Hepatic stellate cell (primary cell): ENCODE results near the gene GSG1L.

Source experiments
- DNase-seq: peaks from one replicate; pipeline ENCODE4 v3.0.0; 2011; ENCODE audit warnings: low spot score

Gene GSG1L

DNA sequence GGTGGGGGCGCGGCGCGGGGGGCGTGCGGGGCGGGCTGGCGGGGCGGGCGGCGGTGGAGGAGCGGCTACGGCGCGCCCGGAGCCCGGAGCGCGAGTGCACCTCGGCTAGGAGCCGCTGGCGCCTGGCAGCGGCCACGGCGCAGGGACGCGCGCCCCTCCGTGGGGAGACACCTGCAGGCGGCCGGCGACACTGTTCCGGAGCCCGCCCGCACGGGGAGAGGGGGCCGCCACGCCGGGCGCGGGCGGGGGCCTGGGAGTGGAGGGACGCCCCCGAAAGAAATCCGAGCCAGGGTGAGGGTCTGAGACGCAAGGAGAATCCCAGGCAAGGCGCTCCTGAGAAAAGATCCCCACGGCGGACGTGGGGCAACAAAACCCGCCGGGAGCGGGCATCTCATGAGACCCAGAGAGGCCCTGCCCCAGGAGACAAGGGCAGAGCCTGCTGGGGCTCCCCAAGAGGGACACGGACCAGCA lies at the start of gene GSG1L:
Gene GSG1L (minus strand): TSS at position 124 of the 471 bp plus-strand sequence. CDS start 290 bp downstream, outside the sequence.
- no peak for DNase-seq

DNA sequence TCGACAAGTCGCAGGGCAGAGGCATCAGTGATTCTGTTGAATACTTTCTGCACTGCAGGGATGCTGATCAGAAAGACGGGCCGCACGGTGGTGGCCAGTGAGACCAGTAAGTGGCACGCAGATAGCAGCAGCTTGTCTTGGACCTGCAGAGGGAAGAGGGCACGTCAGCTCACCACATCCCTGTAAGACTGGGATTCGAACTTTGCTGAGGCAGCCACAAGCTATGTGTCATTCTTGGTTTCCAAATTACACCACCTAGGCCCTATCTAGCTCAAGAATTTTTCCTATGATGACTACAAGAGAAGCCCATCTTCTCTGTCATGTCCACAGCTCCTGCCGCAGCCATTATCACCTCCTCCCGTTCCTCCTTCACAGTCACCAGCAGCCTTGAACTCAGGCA lies 49.4 kb upstream of the GSG1L start:
- no peak for DNase-seq

DNA sequence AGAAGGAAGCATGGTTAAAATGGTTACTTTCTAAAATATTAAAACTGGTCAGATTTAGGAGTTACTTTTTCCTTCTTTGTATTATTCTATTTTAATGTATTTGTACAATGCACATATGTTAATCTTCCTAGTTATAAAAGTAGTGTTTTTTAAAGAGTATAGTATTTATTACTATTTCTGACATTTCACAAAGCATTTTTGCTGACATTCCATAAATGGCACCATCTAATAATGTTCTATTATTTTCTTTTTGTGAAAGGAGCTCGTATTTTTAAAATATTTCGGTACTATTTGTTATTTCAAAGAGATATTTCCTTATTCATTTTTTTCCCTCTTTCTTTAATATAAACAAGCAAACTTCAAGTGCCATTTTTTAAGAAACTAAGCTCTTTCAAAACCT lies 47.5 kb upstream of the GSG1L start:
- no peak for DNase-seq

DNA sequence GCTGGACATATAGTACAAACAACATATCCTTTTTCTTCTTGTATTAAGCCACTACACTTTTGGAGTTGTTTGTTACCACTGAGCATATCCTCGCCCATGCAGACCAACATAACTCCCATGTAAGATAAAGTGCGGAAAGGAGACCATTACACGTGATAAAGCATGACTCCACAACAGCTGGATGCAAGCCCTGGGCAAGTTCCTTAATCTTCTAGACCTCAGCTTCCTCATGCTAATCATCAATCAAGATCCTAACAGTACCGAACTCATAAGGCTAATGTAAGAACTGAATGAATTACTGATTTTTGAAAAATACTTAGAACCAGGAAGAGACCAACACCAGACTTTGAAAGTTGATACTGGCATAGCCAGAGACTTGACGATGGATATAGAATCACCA lies 47.0 kb upstream of the GSG1L start:
- no peak for DNase-seq

DNA sequence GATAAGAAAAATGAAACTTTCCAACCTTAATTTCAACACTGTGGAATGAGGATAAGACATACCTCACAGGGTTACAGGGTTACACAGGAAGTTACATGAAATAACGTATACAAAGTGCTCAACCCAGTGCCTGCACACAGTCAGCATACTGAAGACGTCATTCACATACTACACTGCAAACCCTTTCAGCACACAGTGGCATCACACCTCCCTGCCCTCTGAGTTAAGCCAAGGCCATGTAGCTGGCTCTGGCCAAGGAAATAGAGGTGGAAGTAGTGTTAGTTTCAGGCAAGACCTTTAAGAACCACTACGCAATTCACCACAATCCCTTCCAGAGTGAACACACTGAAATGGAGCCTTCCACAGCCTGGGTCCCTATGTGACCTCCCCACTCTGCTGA lies 46.6 kb upstream of the GSG1L start:
- no peak for DNase-seq

DNA sequence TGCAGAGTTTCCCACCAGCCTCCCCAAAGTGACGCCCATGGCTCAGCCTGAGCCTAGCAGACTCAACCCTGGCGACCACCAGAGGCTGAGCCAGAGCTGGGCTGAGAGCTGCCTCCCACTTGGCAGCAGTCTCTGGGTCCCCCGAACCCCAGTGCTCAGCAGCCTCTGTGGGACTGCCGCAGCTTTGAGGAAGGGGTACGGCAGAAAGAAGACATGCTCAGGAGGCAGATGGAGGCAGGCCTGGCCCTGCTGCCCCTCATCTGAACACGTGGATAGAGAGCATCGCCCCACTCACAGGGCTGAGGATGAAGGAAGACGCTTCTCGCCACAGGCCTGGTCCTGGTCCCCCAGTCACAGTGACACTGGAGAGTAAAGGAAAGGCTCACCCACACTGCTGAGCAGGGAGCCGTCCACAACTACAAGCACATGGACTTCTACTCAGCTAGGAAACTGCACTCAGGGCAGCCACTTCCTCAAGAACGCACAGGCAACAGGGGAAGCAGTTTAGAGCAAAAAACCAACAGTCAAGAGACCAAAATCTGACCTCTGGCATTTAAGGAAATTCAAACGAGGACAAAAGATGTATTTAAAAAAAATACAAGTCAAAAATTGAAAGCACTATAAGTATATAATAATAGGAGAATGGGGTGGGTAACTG lies 45.2 kb upstream of the GSG1L start:
- no peak for DNase-seq

DNA sequence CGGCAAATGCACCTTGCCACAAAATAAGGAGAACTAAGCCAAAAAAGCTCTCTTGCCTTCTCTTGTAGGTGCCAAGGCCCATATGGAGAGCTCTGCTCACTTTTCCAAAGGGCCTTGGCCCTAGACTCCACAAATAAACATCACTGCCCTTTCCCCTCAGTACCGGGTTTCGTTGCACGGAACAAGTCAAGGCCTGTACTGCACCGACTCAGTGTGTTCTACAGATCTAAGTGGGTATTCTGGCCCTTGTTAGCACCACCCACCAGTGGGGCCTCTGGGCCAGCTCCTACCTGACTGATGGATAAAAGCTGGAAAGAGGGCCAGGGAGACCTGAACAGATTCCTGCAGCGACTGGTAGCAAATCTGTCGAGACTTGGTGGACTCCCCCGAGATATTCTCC lies 43.7 kb upstream of the GSG1L start:
- DNase-seq: no peak

DNA sequence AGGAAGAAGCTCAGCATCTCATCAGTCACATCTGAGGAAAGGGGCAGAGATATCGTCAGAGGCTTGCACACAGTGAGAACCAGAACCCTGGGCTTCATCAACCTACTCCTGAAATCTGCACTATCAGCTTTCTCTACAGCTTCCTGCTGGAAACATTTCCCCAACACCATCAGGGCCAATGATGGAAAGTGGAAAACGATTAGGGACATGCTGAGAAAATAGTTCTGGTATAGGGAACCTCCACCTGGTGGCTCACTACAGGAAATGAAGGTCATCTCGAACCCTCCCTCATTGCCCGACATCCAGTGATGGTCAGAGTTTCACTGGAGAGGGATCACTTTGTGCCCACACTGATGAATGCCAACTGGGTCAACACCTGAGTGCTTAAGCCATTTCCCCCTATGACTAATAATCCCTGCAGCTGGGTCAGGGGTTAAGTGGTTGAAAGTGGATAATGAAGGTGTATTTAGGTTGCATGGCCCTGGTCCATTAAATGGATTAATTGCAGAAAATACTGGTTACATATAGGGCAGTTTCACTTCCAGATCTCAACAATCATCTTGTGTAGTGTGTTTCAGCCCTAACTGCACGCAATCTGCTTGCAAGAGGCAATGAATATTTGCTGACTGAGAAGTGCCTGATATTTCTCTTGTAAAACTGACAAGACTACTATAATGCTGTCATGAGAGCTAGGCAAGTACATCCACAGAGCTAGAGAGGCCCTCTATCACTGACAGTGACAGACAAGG lies 43.1 kb upstream of the GSG1L start:
- no peak for DNase-seq

DNA sequence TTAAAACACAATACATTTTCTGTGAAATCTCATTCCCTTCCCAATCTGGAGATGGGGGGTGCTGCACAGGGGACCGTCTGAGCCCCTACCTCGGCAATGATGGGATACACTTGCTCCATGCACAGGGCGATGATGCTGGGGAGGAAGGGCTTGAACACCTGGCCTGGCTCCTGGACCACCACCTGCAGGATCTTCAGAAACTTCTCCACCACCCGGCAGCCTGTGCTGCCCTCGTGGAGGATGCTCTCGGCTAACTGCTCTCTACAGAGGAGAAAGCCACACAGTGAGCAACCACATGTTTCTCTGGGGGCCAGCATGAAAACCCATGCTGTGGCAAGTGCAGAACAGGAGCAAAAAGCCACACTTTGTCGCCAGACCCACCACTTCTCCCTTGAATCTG lies 42.4 kb upstream of the GSG1L start:
- no peak for DNase-seq

DNA sequence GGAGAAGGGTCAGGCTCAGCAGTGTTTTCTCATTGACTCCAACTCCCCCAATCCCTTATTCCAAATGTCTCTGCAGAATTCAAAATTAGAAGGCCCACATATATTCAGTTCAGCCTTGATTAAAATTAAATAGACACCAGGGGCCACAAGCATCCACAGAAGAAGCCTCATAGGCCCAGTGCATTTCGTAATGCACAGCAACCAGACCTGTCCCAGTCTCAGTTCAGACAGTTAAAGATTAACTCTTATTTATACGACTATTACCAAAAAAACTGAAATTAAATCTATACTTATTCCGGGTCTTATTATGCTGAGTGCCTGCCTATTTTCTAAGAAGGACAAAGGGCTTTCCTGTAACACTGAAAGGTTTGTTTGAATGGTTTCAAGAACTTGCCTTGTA lies 41.8 kb upstream of the GSG1L start:
- no peak for DNase-seq

DNA sequence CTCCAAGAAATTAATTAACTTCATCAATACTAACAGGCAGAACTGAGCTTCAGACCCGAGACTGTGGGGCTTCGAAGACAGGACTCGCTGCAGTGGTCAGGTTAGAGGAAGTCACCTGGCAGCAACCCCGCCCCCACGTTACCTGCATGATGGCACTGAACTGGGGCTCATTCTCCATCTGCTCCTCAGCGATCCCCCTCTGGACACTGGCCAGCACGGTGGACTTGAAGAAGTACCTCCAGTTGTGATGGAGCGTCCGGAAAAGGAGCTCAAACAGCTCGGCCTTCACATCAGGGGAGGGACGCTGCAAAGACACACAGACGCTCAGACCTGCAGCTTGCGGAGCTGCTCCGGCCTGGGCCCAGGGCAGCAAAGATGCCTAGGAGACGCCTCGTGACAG lies 40.9 kb upstream of the GSG1L start:
- DNase-seq: no peak

DNA sequence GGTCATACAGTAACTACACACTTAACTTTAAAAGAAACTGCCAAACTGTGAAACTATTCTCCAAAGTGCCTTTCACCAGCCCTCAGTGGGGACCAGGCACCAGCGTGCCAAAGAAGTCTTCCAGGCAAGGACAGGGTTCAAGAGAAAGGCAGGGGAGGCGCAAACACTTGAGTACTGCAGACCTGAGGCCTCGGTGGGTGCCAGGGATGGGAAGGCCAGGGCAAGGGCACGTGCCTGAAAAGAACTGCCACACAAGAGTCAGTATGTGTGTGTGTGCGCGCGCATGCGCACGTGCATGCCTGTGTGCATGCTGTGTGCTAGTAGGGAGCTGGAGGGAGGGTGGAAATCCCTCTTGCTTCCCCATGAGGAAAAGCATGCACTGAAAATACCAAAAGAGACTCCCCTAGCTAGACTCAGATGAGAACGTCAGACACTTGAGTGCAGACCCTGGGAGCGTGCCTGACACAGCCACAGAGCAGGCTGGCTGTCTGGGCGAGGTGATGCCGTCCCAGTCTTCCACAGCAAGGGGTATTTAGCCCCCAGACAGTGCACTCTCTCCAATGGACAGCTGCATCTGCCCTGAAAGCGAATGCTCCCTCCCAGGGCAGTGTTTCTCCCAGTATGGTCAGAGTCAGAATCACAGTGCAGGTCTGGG lies 40.1 kb upstream of the GSG1L start:
- DNase-seq: no peak

DNA sequence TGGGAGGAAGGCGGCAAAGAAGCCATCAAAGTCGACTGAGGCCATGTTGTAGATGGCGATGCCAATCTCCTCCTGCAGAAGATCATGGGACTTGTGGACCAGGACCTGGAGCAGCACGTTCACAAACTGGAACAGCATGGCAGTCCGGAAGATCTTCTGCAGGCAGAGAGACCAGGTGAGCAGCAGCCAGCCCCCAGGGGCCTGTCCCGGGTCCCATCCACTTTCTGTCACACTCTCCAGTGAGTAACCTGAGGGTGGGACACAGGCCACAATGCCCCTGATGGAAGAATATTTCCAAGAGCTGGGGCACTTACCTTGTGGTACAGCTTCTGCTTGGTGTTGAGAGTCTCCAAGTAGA lies 38.0 kb upstream of the GSG1L start:
- DNase-seq: no peak

DNA sequence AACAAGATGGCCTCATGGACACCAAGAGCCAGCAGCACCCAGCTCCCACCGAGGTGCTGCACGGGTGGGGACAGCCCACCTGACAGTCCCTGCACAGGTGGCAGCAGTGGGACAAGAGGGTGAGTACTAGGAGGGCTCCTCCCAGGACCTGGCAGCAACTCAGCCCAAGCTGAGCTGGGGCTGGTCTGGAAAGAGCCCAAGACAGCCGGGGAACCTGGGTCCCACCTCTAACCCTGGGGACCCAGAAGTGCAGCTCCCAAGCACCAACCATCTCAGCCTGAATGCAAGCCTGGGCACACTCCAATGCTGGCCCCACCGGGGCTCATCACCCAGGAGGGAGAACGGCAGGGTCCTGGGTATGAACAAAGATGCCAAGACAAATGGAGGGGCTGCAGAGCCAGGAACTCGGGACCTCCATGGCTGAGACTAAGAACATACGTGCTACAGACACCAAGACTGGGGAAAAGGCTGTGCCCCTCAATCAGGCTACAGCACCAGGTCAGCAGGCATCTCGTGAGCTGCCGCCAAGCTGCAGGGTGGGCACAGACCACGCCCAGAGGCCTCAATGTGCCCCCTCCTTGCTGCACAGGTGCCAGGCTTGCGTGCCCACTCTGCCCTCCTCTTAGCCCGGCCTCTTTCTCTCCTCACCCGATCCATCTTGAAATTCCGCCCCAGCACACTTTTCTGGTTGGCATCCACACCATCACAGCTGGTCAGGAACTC lies 37.5 kb upstream of the GSG1L start:
- DNase-seq: no peak

DNA sequence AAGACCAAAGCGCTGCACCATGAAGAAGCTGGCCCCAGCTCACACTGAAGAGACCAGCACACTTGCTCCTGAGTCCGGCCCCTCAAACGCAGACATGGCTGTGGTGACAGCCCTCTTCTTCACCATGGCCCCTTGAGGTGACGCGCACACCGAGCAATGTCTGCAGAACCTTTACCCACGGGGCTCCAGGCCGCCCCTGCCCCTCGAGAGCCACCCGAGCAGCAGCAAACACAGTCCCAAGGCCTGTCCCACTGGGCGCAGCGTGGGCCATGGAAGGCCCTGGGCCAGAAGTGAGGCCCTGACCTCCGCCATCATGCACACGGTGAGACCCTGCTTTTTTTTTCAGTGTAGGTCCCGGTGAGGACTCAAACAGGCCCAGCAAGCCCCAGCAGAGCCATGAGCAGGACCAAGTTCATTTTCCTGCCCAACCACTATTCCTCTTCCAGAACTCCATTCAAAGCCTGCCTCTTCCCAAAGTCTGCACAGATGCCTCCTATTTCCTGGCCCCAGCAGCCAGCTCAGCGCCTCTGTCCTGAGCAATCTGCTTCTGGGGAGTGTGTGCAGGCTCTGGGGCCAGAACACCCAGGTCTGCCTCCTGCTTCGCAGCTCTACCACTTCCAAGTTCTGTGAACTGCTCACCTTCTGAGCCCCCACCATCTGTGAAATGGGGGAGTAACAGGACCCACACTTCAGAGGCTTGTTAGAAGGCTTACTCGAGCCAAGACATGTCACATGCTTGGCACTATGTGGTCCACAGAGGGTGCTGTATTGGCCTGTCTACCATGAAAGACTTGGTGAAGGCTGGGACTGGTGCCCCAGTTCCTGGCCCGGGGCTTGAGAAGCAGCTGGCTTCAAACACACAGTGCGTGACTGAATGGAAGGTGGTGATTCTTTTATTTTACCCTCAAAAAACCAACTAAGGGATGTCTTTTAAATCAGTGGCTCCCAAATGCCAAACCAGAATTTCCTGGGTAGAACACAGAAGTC lies 35.7 kb upstream of the GSG1L start:
- DNase-seq: no peak

DNA sequence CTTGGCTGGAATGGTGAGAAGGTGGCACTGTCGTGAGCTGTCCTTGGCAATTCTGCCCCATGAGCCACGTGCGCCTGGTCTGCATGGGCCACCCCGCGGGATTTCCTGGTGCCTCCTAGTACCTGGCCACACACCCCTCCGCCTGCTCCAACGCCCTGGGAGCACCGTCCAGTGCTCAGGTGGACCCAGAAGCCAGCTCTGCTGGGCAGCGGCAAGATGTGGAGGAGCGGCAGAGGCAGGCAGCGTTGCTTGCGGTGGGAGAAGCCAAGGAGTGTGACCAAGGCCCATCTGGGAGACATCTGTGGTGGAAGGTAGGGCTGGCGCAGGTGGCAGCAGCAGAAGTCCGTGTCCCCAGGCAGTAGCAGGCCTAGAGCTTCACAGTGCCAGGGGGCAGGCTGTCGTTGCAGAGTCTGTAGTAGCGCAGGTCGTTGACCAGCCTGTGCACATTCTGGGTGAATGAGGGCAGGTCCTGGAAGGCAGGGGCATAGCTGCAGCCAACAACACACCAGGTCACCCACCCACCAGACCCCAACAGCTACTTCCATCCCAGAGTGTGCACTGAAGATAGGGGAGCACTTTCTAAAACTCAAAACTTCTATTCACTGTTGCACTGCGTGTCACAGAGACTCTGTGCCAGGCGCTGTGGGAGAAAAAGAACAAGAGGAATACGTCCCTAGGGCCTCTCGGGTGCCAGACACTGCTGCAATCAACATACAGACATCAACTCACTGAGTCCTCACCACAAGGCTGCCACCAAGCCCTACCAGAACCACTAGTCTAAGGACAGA lies 34.9 kb upstream of the GSG1L start:
- DNase-seq: no peak

DNA sequence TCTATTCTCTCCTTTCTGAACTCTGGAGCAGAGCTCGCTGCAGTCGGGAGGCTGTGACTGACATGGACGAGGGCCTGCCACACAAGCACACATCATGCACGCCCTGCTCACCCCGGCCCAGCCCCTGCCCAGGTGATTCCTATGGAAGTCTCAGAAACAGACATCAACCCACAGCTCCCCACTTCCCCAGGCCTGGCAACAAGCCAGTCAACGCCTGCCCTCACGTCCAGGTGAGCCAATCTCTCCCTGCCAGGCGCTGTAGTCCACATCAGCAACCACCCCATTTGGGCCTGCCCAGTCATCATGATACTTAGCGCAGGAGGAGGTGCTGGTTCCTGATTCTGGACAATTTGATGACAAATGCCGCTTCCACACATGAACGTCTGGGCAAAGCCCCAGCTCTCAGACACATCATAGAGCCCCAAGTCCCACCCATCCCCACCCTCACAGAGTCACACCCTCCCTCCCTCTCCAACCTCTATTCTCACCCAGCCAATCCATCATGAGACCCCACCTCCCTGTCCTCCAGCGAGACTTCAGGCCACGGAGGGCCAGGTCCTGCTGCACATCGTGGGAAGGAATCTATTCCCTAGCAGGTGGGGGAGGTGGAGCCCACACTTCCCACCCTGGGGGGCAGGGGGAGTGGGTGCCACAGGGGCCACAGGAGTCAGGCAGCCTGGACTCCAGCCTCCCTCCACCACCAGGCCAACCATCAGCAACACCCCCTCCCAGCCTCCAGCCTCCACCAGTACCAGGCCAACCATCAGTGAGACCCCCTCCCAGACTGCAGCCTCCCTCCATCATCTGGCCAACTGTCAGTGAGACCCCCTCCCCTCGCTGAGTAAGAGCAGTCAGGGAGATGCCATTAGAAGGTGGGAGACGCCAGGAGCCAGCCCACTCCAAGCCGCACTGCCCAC lies 33.7 kb upstream of the GSG1L start:
- no peak for DNase-seq

DNA sequence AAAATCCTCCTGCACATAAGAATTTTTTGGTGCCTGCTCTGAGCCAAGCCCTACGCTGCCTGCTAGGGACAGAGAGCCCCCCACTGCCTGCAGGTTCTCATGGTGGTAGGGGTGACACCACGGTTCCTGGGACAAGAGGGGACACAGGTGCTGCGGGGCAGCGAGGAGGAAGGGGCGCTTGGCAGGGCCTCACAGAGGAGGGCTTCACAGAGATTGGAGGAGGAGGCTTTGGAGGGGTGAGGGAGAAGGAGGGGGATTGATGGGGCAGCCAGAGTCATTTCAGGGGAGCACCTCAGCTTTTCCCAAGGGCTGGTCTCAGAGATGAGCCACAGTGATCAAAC lies 29.8 kb upstream of the GSG1L start:
- no peak for DNase-seq

DNA sequence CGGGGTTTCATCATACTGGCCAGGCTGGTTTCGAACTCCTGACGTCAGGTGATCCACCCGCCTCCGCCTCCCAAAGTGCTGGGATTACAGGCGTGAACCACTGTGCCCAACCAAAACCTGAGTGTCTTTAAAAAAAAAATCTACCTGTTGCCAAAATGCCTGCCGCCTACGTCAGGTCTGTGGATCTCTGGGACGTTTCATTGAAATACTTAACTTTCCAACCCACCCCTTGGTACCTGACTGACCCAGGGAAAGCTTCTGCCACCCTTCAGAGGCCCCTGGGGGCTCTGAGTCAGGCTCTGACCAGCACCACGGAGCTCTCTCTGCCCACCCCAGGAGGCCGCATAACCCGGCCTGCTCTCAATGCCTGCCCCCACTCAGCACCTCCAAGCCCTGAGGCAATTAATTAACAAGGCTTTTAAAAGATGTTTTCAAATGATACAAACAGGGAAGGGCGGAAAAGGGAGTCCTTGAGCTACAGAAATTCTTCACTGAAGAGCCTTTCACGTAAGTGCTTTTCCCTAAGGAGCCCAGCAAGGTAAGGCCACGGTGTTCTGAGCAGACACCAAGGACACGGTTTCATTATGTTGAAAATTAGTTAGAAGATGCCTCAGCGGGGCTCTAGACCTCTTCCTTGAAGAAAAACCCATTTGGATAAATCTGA lies 29.3 kb upstream of the GSG1L start:
- DNase-seq: no peak
